ENCODE data around the gene EXOC8.

Gene EXOC8

GRCh38 chr1:231376101-231376500 lies 38.4 kb upstream of the EXOC8 start:
- TF ChIP-seq FOXM1 (IDR thresholded peaks at IDR 0.05; ENCODE audit: borderline replicate concordance, low read depth) (no peak), NFIC (IDR thresholded peaks at IDR 0.05) (no peak), CREB1 (IDR thresholded peaks at IDR 0.05; ENCODE audit: low read depth) (no peak), MAX (IDR thresholded peaks at IDR 0.05) (no peak), RAD21 (IDR thresholded peaks at IDR 0.05; ENCODE audit: low read depth) (no peak), EP300 (IDR thresholded peaks at IDR 0.05; ENCODE audit: borderline replicate concordance) (no peak), CEBPB (IDR thresholded peaks at IDR 0.05) (no peak), YY1 (IDR thresholded peaks at IDR 0.05; ENCODE audit: low read depth) (no peak), USF1 (IDR thresholded peaks at IDR 0.05) (no peak), EGR1 (IDR thresholded peaks at IDR 0.05) (no peak), TEAD4 (IDR thresholded peaks at IDR 0.05) (no peak), ZBTB7A (IDR thresholded peaks at IDR 0.05; ENCODE audit: low read depth) (no peak), REST (IDR thresholded peaks at IDR 0.05; ENCODE audit: low read depth) (no peak)

- TF ChIP-seq MAX (IDR thresholded peaks at IDR 0.05) (no peak), RAD21 (IDR thresholded peaks at IDR 0.05; ENCODE audit: low read depth) (no peak), TAF1 (IDR thresholded peaks at IDR 0.05; ENCODE audit: low read depth) (no peak), EP300 (IDR thresholded peaks at IDR 0.05; ENCODE audit: borderline replicate concordance) (no peak), CEBPB (IDR thresholded peaks at IDR 0.05) (no peak), ZBTB7A (IDR thresholded peaks at IDR 0.05; ENCODE audit: low read depth) (no peak), NFIC (IDR thresholded peaks at IDR 0.05) (no peak), TEAD4 (IDR thresholded peaks at IDR 0.05) (no peak), YY1 (IDR thresholded peaks at IDR 0.05; ENCODE audit: low read depth) (no peak), EGR1 (IDR thresholded peaks at IDR 0.05) (no peak), FOXM1 (IDR thresholded peaks at IDR 0.05; ENCODE audit: borderline replicate concordance, low read depth) (no peak), CREB1 (IDR thresholded peaks at IDR 0.05; ENCODE audit: low read depth) (no peak), TCF12 (IDR thresholded peaks at IDR 0.05; ENCODE audit: low read depth) (no peak), USF1 (IDR thresholded peaks at IDR 0.05) (no peak)
These were observed 36.7 kb upstream of the EXOC8 start for GRCh38 chr1:231374394-231374793.

- TF ChIP-seq REST (IDR thresholded peaks at IDR 0.05; ENCODE audit: low read depth) (no peak), CREB1 (IDR thresholded peaks at IDR 0.05; ENCODE audit: low read depth) (no peak), USF1 (IDR thresholded peaks at IDR 0.05) (no peak), CEBPB (IDR thresholded peaks at IDR 0.05) (no peak), NFIC (IDR thresholded peaks at IDR 0.05) (no peak), MAX (IDR thresholded peaks at IDR 0.05) (no peak), RAD21 (IDR thresholded peaks at IDR 0.05; ENCODE audit: low read depth) (no peak), TEAD4 (IDR thresholded peaks at IDR 0.05) (no peak), YY1 (IDR thresholded peaks at IDR 0.05; ENCODE audit: low read depth) (no peak), TAF1 (IDR thresholded peaks at IDR 0.05; ENCODE audit: low read depth) (no peak), TCF12 (IDR thresholded peaks at IDR 0.05; ENCODE audit: low read depth) (no peak), EP300 (IDR thresholded peaks at IDR 0.05; ENCODE audit: borderline replicate concordance) (no peak), ZBTB7A (IDR thresholded peaks at IDR 0.05; ENCODE audit: low read depth) (no peak), EGR1 (IDR thresholded peaks at IDR 0.05) (no peak), FOXM1 (IDR thresholded peaks at IDR 0.05; ENCODE audit: borderline replicate concordance, low read depth) (no peak)
These were observed 34.8 kb upstream of the EXOC8 start for GRCh38 chr1:231372501-231372900.

- TF ChIP-seq USF1 (IDR thresholded peaks at IDR 0.05) (no peak), FOXM1 (IDR thresholded peaks at IDR 0.05; ENCODE audit: borderline replicate concordance, low read depth) (no peak)
These were observed 31.6 kb upstream of the EXOC8 start for GRCh38 chr1:231369282-231369681.

- TF ChIP-seq TEAD4 (IDR thresholded peaks at IDR 0.05) (no peak), EP300 (IDR thresholded peaks at IDR 0.05; ENCODE audit: borderline replicate concordance) (no peak)
These were observed 26.5 kb upstream of the EXOC8 start for GRCh38 chr1:231364192-231364591.

All from Ishikawa (cell line).